ENCODE data around the gene ACYP2.

The ACYP2 gene

GRCh38 chr2:54207666-54208195 is 92.3 kb downstream of the ACYP2 start:
- Histone ChIP-seq H3F3A (ENCODE audit: low read depth) (no peaks in the 10 kb centered on the region), H3K27me3 (ENCODE audit: insufficient read depth, low read length, poor library complexity, severe bottlenecking) (no peaks in the 10 kb centered on the region), H3K79me2 (ENCODE audit: insufficient read depth, low read length) (no peaks in the 10 kb centered on the region), H3K4me1 (ENCODE audit: insufficient read depth, low read length, poor library complexity, severe bottlenecking) (no peaks in the 10 kb centered on the region), H3K4me2 (ENCODE audit: low read depth, low read length, poor library complexity, severe bottlenecking) (no peak overlapping the region), H3K9me2 (replicated peaks; ENCODE audit: low read depth, low read length) (no peaks in the 10 kb centered on the region), H2AFZ (ENCODE audit: low read length) (no peak overlapping the region), H3K4me3 (ENCODE audit: low read length, poor library complexity, severe bottlenecking) (no peak overlapping the region), H4K20me1 (ENCODE audit: insufficient read depth, low read length, poor library complexity, severe bottlenecking) (no peaks in the 10 kb centered on the region), H3K9ac (ENCODE audit: low read depth, low read length, poor library complexity, severe bottlenecking) (no peak overlapping the region), H3K36me3 (ENCODE audit: insufficient read depth, low read length) (no peaks in the 10 kb centered on the region), H3K9me3 (ENCODE audit: insufficient read depth, low read depth, low read length) (no peaks in the 10 kb centered on the region)
- TF ChIP-seq EZH2phosphoT487 (IDR thresholded peaks at IDR 0.05; ENCODE audit: borderline replicate concordance) (no peak), CTCF (conservative IDR thresholded peaks at IDR 0.05; ENCODE audit: low read length) (no peak)

DNA sequence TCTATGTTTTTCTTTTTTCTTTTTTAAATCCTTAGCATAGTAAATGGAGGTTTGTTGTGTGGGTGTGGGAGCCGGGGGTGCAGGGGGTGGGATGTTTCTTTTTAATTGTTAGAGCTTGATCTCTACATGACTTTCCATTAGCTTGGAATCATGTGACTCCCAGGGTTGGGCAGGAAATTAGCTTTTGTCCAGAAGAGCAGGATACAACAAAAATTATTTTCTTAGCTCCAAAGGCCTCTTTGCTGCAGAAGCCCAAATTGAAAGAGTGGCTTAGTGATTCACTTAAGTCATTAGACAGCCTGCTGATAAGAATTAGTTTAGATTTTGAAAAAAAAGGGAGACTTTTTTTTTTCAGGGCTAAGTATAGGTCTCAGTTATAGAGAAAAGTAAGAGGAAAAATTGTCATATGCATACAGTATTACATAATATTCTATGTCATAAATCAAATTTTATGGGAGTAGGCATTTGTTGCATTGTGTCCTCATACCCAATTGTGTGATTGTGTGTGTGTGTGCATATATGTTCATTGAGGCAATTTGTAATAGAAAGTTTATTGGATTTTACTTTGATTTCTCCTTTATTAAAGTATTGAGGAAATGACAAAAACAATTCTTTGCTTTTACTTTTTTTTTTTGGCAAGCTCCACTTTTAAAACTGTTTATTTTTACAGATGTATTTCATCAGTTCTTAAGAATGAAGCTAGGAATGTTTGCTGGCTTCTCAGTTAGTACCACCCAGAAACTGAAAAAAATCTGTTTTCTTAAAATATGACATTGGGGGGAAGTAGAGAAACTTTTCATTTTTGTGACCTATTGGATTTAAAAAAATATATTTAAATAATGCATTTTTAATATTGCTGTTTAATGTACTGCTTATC is 93.2 kb downstream of the ACYP2 start:
- no peaks in the 10 kb centered on the region for H4K20me1 ChIP-seq (ENCODE audit: insufficient read depth, low read length, poor library complexity, severe bottlenecking)
- no peaks in the 10 kb centered on the region for H3K9me2 ChIP-seq (replicated peaks; ENCODE audit: low read depth, low read length)
- H3K27me3 ChIP-seq (ENCODE audit: insufficient read depth, low read length, poor library complexity, severe bottlenecking), result no peaks in the 10 kb centered on the region
- H3K9ac ChIP-seq (ENCODE audit: low read depth, low read length, poor library complexity, severe bottlenecking), result no peak overlapping the region
- H3K4me3 ChIP-seq (ENCODE audit: low read length, poor library complexity, severe bottlenecking), result no peak overlapping the region
- no peaks in the 10 kb centered on the region for H3K79me2 ChIP-seq (ENCODE audit: insufficient read depth, low read length)
- H3F3A ChIP-seq (ENCODE audit: low read depth), result no peaks in the 10 kb centered on the region
- H3K4me1 ChIP-seq (ENCODE audit: insufficient read depth, low read length, poor library complexity, severe bottlenecking), result no peaks in the 10 kb centered on the region
- TF ChIP-seq CTCF (conservative IDR thresholded peaks at IDR 0.05; ENCODE audit: low read length), result no peak
- no peak for TF ChIP-seq EZH2phosphoT487 (IDR thresholded peaks at IDR 0.05; ENCODE audit: borderline replicate concordance)
- no peaks in the 10 kb centered on the region for H3K9me3 ChIP-seq (ENCODE audit: insufficient read depth, low read depth, low read length)
- H3K4me2 ChIP-seq (ENCODE audit: low read depth, low read length, poor library complexity, severe bottlenecking), result no peak overlapping the region
- H3K36me3 ChIP-seq (ENCODE audit: insufficient read depth, low read length), result no peaks in the 10 kb centered on the region
- H2AFZ ChIP-seq (ENCODE audit: low read length), result no peak overlapping the region

GRCh38 chr2:54209379-54209778 is 94.0 kb downstream of the ACYP2 start:
- no peaks in the 10 kb centered on the region for H3K4me1 ChIP-seq (ENCODE audit: insufficient read depth, low read length, poor library complexity, severe bottlenecking)
- no peak for TF ChIP-seq EZH2phosphoT487 (IDR thresholded peaks at IDR 0.05; ENCODE audit: borderline replicate concordance)
- TF ChIP-seq CTCF (conservative IDR thresholded peaks at IDR 0.05; ENCODE audit: low read length), result no peak
- no peaks in the 10 kb centered on the region for H3F3A ChIP-seq (ENCODE audit: low read depth)
- no peaks in the 10 kb centered on the region for H4K20me1 ChIP-seq (ENCODE audit: insufficient read depth, low read length, poor library complexity, severe bottlenecking)
- H3K4me3 ChIP-seq (ENCODE audit: low read length, poor library complexity, severe bottlenecking), result no peak overlapping the region
- H3K9ac ChIP-seq (ENCODE audit: low read depth, low read length, poor library complexity, severe bottlenecking), result no peak overlapping the region
- no peak overlapping the region for H3K4me2 ChIP-seq (ENCODE audit: low read depth, low read length, poor library complexity, severe bottlenecking)
- H3K79me2 ChIP-seq (ENCODE audit: insufficient read depth, low read length), result no peaks in the 10 kb centered on the region
- no peaks in the 10 kb centered on the region for H3K36me3 ChIP-seq (ENCODE audit: insufficient read depth, low read length)
- no peak overlapping the region for H2AFZ ChIP-seq (ENCODE audit: low read length)
- H3K27me3 ChIP-seq (ENCODE audit: insufficient read depth, low read length, poor library complexity, severe bottlenecking), result no peaks in the 10 kb centered on the region
- 0 out of 2 replicates have a peak, but pooled peaks cover under 1% of the 10 kb centered on the region for H3K9me3 ChIP-seq (ENCODE audit: insufficient read depth, low read depth, low read length)
- H3K9me2 ChIP-seq (replicated peaks; ENCODE audit: low read depth, low read length), result no peaks in the 10 kb centered on the region
